T follicular helper cell (primary cell): ENCODE results near the gene CRYBA4.

Experiments used
- DNase-seq: peaks from one replicate; pipeline ENCODE4 v3.0.0-alpha.2; 2020; ENCODE audit warnings: low read depth

The CRYBA4 gene

GRCh38 chr22:26624803-26625202, 3.0 kb downstream of the CRYBA4 start:
- DNase-seq = no peak

- DNase-seq = no peak
Measured at GRCh38 chr22:26629988-26630761, 8.4 kb downstream of the CRYBA4 start.

- no peak for DNase-seq
Measured at GRCh38 chr22:26631282-26631681, 9.5 kb downstream of the CRYBA4 start.

GRCh38 chr22:26632422-26633155, 10.8 kb downstream of the CRYBA4 start:
- no peak for DNase-seq

GRCh38 chr22:26634189-26634588, 12.4 kb downstream of the CRYBA4 start:
- no peak for DNase-seq

GRCh38 chr22:26635117-26635516, 13.4 kb downstream of the CRYBA4 start:
- DNase-seq = no peak

- DNase-seq = no peak
Measured at GRCh38 chr22:26636296-26636695, 14.5 kb downstream of the CRYBA4 start.

- DNase-seq = peak; percentile 36
Measured at GRCh38 chr22:26642465-26643417, 21.0 kb downstream of the CRYBA4 start.

GRCh38 chr22:26643418-26644100, 21.8 kb downstream of the CRYBA4 start:
- DNase-seq = no peak

- no peak for DNase-seq
Measured at GRCh38 chr22:26646158-26646557, 24.4 kb downstream of the CRYBA4 start.

- DNase-seq = no peak
Measured at GRCh38 chr22:26648011-26648497, 26.3 kb downstream of the CRYBA4 start.

GRCh38 chr22:26648528-26649388, 27.0 kb downstream of the CRYBA4 start:
- no peak for DNase-seq

- DNase-seq = no peak
Measured at GRCh38 chr22:26650722-26651421, 29.1 kb downstream of the CRYBA4 start.

GRCh38 chr22:26651815-26652214, 30.1 kb downstream of the CRYBA4 start:
- no peak for DNase-seq

- DNase-seq = peak; percentile 53
Measured at GRCh38 chr22:26656891-26657851, 35.4 kb downstream of the CRYBA4 start, which contains the start of gene MIAT. TSS of gene MIAT (plus strand) at chr22:26657588.

- no peak for DNase-seq
Measured at GRCh38 chr22:26658161-26658560, 36.4 kb downstream of the CRYBA4 start.

- peak; percentile 66 for DNase-seq
Measured at GRCh38 chr22:26658671-26659478, 37.1 kb downstream of the CRYBA4 start.

GRCh38 chr22:26660356-26660755, 38.6 kb downstream of the CRYBA4 start:
- DNase-seq = no peak
